ENCODE data around the gene PRIM1. TPM values are rescaled to one million over a fixed set of nuclear protein-coding genes. Genes with fewer than 3 reads are reported as not detected.
A peak's percentile ranks its signal among the peaks of the same experiment; 100 is the strongest.

The PRIM1 gene
- total RNA-seq, 1 experiment from 2014 or later: 50.7 TPM

DNA sequence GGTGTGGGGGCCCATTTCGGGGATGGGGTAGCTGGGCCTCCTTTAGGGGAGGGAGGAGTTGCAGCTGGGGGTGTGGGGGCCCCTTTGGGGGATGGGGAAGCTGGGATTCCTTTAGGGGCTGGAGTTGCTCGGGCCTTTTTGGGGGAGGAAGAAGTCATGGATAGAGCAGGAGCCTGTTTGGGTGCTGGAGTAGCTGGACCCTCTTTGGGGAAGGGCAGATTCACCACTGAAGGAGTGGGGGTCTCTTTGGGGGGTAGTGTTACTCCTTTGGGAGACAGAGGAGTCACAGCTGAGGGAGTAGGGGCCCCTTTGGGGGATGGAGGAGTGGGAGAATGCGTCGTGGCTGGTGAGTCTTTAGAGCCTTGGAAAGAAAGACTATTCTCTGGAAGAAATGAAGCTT lies 33.5 kb downstream of the PRIM1 start:
- Histone ChIP-seq H4K5ac (ENCODE audit: insufficient read length, low read depth, low read length) (no peak overlapping the region), H2AFZ (ENCODE audit: low read length) (no peak overlapping the region), H2BK15ac (ENCODE audit: low read depth, low read length) (no peak overlapping the region), H3K56ac (ENCODE audit: insufficient read length, low read depth, low read length) (no peak overlapping the region), H4K20me1 (ENCODE audit: control insufficient read depth, insufficient read depth, insufficient read length) (no peaks in the 10 kb centered on the region), H3K4me2 (ENCODE audit: insufficient read depth, insufficient read length, low read length) (no peak overlapping the region), H3K9me3 (ENCODE audit: control insufficient read depth, low read depth, low read length) (no peaks in the 10 kb centered on the region), H3K79me2 (ENCODE audit: insufficient read depth, low read length) (peaks cover 40% of the 10 kb centered on the region; the same call in 1 of the 2 replicates), H2BK20ac (ENCODE audit: low read depth, low read length, poor library complexity, severe bottlenecking) (no peak overlapping the region), H3K9ac (ENCODE audit: extremely low read depth, insufficient read length, low read length) (no peak overlapping the region), H3K18ac (ENCODE audit: insufficient read length, low read depth, low read length) (no peak overlapping the region), H3K14ac (ENCODE audit: insufficient read depth, low read length) (no peak overlapping the region), H2BK12ac (ENCODE audit: insufficient read length, low read depth, low read length) (no peak overlapping the region), H3K4ac (ENCODE audit: low read depth, low read length) (no peak overlapping the region), H3K27ac (ENCODE audit: insufficient read length, low read depth, low read length) (no peak overlapping the region), H2AK5ac (ENCODE audit: insufficient read length, low read length) (no peak overlapping the region), H3K27me3 (ENCODE audit: insufficient read depth, low read length) (no peaks in the 10 kb centered on the region), H3T11ph (ENCODE audit: low read length) (no peak overlapping the region), H3K79me1 (ENCODE audit: insufficient read depth, low read depth, low read length, poor library complexity, severe bottlenecking) (peaks cover 11% of the 10 kb centered on the region), H2BK5ac (ENCODE audit: insufficient read length, low read length) (no peak overlapping the region), H3K4me1 (ENCODE audit: insufficient read depth, low read length) (peaks cover 10% of the 10 kb centered on the region), H3K23me2 (ENCODE audit: insufficient read length, low read depth, low read length, poor library complexity, severe bottlenecking) (peaks cover under 1% of the 10 kb centered on the region), H4K91ac (ENCODE audit: insufficient read length, low read depth, low read length) (no peak overlapping the region), H4K8ac (replicated peaks; ENCODE audit: insufficient read length, low read depth, low read length) (no peak overlapping the region), H3K23ac (ENCODE audit: insufficient read length, low read depth, low read length) (no peak overlapping the region), H2BK120ac (ENCODE audit: low read depth, low read length, poor library complexity, severe bottlenecking) (no peak overlapping the region)
- Mint-ChIP-seq H3K36me3 (ENCODE audit: insufficient read depth in 1 of 3, low read depth in 3 of 3) (peaks cover 75 to 85% (median 82%) of the 10 kb centered on the region in 3 experiments), H3K9me3 (no peaks in the 10 kb centered on the region), H3K4me3 (peak overlapping the region in 1 of 2 experiments; percentile 28; a peak in 1 of 5 replicates), H3K4me1 (peaks cover 62 to 64% of the 10 kb centered on the region in 2 experiments), H3K27ac (peak overlapping the region; percentile 63 to 93 (median 74); a peak in 6 of 7 replicates), H3K27me3 (ENCODE audit: low read depth) (no peaks in the 10 kb centered on the region)
- DNase-seq: no peak
- no CpG with 5 or more reads among the region's 4 CpGs for WGBS (ENCODE audit: extremely low coverage, insufficient read length, low lambda C conversion rate)
- TF ChIP-seq, protein P1, sequence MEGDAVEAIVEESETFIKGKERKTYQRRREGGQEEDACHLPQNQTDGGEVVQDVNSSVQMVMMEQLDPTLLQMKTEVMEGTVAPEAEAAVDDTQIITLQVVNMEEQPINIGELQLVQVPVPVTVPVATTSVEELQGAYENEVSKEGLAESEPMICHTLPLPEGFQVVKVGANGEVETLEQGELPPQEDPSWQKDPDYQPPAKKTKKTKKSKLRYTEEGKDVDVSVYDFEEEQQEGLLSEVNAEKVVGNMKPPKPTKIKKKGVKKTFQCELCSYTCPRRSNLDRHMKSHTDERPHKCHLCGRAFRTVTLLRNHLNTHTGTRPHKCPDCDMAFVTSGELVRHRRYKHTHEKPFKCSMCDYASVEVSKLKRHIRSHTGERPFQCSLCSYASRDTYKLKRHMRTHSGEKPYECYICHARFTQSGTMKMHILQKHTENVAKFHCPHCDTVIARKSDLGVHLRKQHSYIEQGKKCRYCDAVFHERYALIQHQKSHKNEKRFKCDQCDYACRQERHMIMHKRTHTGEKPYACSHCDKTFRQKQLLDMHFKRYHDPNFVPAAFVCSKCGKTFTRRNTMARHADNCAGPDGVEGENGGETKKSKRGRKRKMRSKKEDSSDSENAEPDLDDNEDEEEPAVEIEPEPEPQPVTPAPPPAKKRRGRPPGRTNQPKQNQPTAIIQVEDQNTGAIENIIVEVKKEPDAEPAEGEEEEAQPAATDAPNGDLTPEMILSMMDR (conservative IDR thresholded peaks at IDR 0.05): no peak
